HUES48 (cell line): ENCODE data around the gene TMEM59L.

Experiments used
- H3K27ac ChIP-seq: one replicate; pipeline ENCODE4 v1.7.0; 2013; ENCODE audit warnings: low read depth, low read length, inconsistent platforms
- H3K27me3 ChIP-seq: 2 replicates; pipeline ENCODE4 v1.6.1; 2013; ENCODE audit warnings: mild to moderate bottlenecking, low read length; ENCODE audit not compliant: control insufficient read depth, insufficient read depth
- H3K36me3 ChIP-seq: 2 replicates; pipeline ENCODE4 v1.6.1; 2013; ENCODE audit warnings: low read length; ENCODE audit not compliant: control insufficient read depth, insufficient read depth
- H3K4me1 ChIP-seq: 2 replicates; pipeline ENCODE4 v1.6.1; 2013; ENCODE audit warnings: mild to moderate bottlenecking, low read length; ENCODE audit not compliant: control insufficient read depth, insufficient read depth
- H3K4me3 ChIP-seq: 2 replicates; pipeline ENCODE4 v1.5.1; 2013; ENCODE audit warnings: mild to moderate bottlenecking, low read depth, low read length
- H3K9ac ChIP-seq: 2 replicates; pipeline ENCODE4 v1.6.1; 2013; ENCODE audit warnings: mild to moderate bottlenecking, low read depth, low read length, moderate library complexity
- H3K9me3 ChIP-seq: 2 replicates; pipeline ENCODE4 v1.6.1; 2013; ENCODE audit warnings: low read length; ENCODE audit not compliant: control insufficient read depth, insufficient read depth

The TMEM59L gene

DNA sequence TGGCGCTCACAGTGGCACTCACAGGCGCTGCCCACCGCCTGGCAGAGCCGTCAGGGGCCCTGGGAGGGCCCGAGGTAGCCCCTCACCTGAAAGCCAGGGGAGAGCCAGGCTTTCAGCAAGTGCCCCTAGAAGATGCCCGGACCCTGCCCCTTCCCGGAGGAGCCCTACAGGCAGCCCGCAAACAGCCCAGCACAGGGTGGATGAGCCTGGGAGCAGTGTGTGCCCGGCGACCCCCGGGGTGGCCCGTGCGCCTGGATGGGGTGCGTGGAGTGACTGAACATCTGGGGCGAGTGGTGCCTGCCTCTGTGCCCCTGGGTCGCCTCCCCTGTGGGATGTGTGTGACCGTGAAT lies 7.5 kb upstream of the TMEM59L start:
- no peaks in the 10 kb centered on the region for H3K36me3 ChIP-seq
- no peak overlapping the region for H3K4me3 ChIP-seq
- H3K9ac ChIP-seq: no peak overlapping the region
- peaks cover 88% of the 10 kb centered on the region for H3K27me3 ChIP-seq
- H3K27ac ChIP-seq: no peak overlapping the region
- no peaks in the 10 kb centered on the region for H3K9me3 ChIP-seq
- peaks cover 31% of the 10 kb centered on the region for H3K4me1 ChIP-seq

- Histone ChIP-seq H3K9me3 (no peaks in the 10 kb centered on the region), H3K9ac (no peak overlapping the region), H3K36me3 (no peaks in the 10 kb centered on the region), H3K27ac (no peak overlapping the region), H3K4me1 (peaks cover 35% of the 10 kb centered on the region), H3K4me3 (peak overlapping the region; percentile 21; the same call in 1 of the 2 replicates), H3K27me3 (peaks cover 92% of the 10 kb centered on the region)
Observed at GRCh38 chr19:18605546-18606280, 7.0 kb upstream of the TMEM59L start.

GRCh38 chr19:18606281-18607225 lies 6.1 kb upstream of the TMEM59L start, which contains the start of gene CRLF1:
CRLF1 (minus strand) TSS chr19:18606799; CDS start chr19:18606656, 143 bp downstream.
- H3K9ac ChIP-seq: no peak within 1 kb of the TSS
- H3K9me3 ChIP-seq: no peaks in the 10 kb centered on the region
- peaks cover 95% of the 10 kb centered on the region for H3K27me3 ChIP-seq
- H3K4me1 ChIP-seq: peaks cover 40% of the 10 kb centered on the region
- H3K4me3 ChIP-seq: peak within 1 kb of the TSS; percentile 21; the same call in 1 of the 2 replicates
- H3K27ac ChIP-seq: no peak within 1 kb of the TSS
- no peaks in the 10 kb centered on the region for H3K36me3 ChIP-seq

DNA sequence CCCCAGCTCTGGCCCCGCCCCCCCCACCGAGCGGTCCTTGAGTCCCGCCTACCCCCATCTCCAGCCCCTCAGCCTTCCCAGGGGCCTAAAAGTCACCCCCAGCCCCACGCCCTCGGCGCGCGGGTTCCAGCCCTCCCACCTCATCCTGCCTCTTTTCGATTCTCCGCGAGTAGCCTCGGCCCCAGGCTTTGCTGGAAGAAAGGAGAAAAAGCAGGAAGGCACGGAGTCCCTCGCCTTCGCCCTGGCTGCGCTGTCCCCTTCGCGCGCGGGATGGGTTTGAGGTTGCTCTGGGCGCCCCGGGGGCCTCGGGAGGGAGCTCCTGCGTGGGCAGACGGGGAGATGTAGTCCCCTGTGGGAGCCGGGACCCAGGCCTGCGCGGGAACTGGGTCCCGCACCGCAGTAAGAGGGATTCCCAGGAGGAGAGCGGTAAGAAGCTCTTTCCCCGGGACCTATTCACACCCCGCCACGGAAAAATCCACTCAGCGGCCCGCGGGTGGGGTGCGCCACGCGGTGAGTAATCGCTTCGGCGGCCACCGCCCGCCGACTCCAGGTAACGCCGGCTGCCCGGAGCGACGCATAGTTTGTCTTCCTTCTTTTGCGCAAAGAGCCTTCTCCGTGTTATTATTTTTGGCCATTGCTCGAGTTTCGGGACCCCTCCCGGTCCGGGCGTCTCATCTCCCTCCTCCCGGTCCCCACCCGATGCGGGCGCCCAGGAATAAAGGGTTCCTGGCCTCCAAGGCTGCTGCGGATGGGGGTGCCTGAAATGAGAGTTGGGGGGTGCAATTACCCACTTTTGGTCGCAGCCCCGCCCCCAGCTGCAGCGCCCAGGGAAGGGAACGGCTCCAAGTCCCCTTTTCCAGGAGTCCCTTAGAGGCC lies 5.2 kb upstream of the TMEM59L start:
- H3K27me3 ChIP-seq: peaks cover 95% of the 10 kb centered on the region
- no peaks in the 10 kb centered on the region for H3K36me3 ChIP-seq
- H3K4me3 ChIP-seq: no peak overlapping the region
- no peaks in the 10 kb centered on the region for H3K9me3 ChIP-seq
- no peak overlapping the region for H3K27ac ChIP-seq
- H3K4me1 ChIP-seq: peaks cover 40% of the 10 kb centered on the region
- no peak overlapping the region for H3K9ac ChIP-seq

DNA sequence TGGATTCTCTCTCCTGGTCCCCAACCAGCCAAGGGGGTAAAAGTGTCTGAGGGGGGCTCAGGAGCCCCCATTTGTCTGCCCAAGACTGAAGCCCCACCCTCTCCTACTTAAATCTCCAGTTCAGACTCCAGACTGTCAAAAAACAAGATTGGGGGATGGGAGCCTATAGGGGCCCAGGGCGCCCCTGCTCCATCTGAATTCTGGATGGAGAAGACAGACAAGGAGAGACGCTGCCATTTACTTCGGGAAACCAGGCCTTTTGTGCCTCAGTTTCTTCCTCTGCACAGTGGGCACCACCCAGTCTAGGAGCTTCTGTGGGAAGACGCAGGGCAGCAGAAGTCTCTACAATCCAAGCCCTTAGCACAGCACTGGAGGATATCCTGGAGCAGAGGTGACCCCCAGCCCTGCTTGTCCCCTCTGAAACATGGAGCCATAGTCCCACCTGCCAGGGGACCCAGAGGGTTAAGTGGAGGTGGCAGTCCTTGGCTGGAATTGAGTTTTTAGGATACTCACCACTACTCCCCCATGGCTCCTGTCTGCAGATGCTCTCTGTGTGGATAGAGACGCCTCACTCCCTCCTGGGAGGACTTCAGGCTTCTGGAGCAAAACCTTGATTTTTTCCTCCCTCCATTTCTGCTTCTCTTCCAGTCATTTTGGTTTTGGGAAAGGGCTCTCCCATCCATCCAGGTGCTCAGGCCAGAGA lies 4.4 kb upstream of the TMEM59L start:
- H3K4me3 ChIP-seq: no peak overlapping the region
- H3K4me1 ChIP-seq: peaks cover 40% of the 10 kb centered on the region
- H3K27ac ChIP-seq: no peak overlapping the region
- H3K9ac ChIP-seq: no peak overlapping the region
- no peaks in the 10 kb centered on the region for H3K9me3 ChIP-seq
- no peaks in the 10 kb centered on the region for H3K36me3 ChIP-seq
- peaks cover 95% of the 10 kb centered on the region for H3K27me3 ChIP-seq

DNA sequence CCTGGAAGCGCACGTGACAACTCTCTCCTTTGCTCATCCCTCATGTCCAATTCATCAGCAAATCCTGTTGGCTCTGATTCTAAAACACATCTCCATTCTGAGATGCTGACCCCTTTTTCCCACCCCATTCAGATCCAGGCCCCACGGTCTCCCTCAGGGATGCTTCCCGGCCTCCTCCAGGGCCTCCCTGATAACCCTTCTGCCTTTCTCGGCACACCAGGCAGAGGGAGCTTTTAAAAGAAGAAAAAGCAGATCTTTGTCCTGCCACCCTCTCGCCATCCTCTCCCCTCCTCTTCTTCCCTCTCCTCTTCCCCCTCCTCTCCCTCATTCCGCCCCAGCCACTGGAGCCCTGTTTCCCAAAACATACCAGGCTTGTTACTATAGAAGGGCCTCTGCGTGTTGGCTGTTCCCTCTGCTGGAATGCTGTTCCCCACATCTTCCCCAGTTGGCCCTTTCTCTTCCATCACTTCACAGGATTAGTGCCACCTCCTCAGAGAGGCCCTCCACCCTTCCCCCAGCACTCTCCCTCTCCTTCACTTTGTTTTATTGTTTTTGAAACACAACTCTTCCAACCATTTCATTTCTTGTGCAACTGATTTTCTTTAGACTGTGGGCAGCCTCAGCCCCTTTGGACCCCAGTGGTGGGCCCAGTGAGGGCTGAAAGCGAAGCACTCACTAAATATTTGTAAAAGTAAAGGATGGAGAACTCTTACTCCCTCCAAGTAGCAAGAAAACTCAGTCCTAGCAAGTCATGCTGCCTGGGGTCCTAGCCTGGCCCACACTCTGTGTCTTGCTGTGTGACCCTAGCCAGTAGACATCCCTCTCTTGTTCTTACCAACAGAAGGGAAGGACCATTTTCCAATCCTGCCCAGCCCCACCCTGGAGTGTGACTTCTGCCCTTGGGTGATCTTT lies 3.6 kb upstream of the TMEM59L start:
- Histone ChIP-seq H3K9me3 (no peaks in the 10 kb centered on the region), H3K4me1 (peaks cover 43% of the 10 kb centered on the region), H3K36me3 (no peaks in the 10 kb centered on the region), H3K27ac (no peak overlapping the region), H3K27me3 (peaks cover 96% of the 10 kb centered on the region), H3K9ac (no peak overlapping the region), H3K4me3 (no peak overlapping the region)

DNA sequence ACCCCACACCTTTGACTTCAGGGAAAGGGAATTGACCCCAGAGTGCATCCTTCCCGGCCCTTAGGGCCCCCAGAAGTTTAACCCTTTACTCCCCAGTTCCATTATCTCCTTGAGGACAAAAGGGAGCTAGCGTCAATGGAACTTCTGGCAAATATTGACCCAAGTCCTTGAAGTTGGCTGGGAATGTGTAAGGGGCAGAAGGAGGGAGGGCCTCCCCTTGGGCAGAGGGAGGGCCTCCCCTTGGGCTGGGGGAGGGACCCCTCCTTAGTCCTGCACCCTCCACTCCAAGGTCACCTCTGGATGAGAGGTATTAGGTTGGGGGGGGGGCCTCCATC lies 3.0 kb upstream of the TMEM59L start:
- Histone ChIP-seq H3K27me3 (peaks cover 96% of the 10 kb centered on the region), H3K4me3 (no peak overlapping the region), H3K9me3 (no peaks in the 10 kb centered on the region), H3K27ac (no peak overlapping the region), H3K4me1 (peaks cover 38% of the 10 kb centered on the region), H3K36me3 (no peaks in the 10 kb centered on the region), H3K9ac (no peak overlapping the region)

- Histone ChIP-seq H3K4me3 (peak overlapping the region; percentile 29; the same call in 1 of the 2 replicates), H3K9me3 (no peaks in the 10 kb centered on the region), H3K36me3 (no peaks in the 10 kb centered on the region), H3K9ac (no peak overlapping the region), H3K27ac (no peak overlapping the region), H3K27me3 (peaks cover 96% of the 10 kb centered on the region), H3K4me1 (peaks cover 35% of the 10 kb centered on the region)
Observed at GRCh38 chr19:18610245-18610555, 2.5 kb upstream of the TMEM59L start.

DNA sequence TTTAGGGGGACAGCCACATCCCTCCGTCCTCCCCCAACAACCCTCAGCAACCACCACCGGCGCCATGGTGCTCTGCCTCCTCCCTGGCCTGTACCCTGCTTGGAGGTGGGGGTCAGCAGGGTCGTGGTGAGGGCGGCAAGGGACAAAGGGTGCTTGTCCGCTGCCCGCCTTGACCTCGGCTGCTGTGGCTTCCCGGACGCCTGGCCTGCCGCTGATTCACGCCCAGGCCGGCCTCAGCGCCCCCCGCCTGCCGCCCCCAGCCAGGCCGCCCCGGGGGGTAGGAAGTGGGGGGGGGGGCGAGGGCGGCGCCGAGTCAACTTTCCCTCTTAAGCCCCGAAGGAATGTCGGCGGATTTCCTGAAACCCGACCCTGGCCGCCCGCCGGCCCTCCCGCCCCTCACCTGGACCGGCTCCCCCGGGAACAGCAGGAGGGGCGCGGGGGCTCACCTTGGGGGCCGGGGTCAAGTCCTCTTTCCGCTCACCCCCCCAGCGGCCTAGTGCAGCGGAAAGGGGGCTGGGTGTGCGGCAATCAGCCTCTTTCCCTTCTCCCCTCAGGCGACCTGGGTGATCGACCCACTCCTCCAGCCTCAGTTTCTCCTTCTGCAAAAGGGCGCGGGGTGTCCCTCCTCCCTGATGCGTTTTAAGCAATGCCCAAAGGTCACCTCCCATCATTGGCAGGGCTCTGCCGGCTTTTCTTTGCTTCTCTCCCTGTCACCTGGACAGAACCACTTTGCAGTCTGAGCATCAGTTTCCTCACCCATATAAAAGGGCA lies 1.9 kb upstream of the TMEM59L start:
- H3K4me1 ChIP-seq: peaks cover 32% of the 10 kb centered on the region
- peaks cover 95% of the 10 kb centered on the region for H3K27me3 ChIP-seq
- peak overlapping the region; percentile 63 for H3K4me3 ChIP-seq
- H3K9me3 ChIP-seq: no peaks in the 10 kb centered on the region
- no peak overlapping the region for H3K9ac ChIP-seq
- no peaks in the 10 kb centered on the region for H3K36me3 ChIP-seq
- H3K27ac ChIP-seq: no peak overlapping the region
